ENCODE data around the gene BBS10.

- TF ChIP-seq CTCF (IDR thresholded peaks at IDR 0.05) (no peak), NR1H2 (CRISPR knock-in tag; IDR thresholded peaks at IDR 0.05) (no peak), ZNF396 (CRISPR knock-in tag; IDR thresholded peaks at IDR 0.05; ENCODE audit: borderline replicate concordance) (no peak), MAX (CRISPR knock-in tag; IDR thresholded peaks at IDR 0.05) (no peak), USF2 (CRISPR knock-in tag; IDR thresholded peaks at IDR 0.05) (no peak), ZNF512 (CRISPR knock-in tag; IDR thresholded peaks at IDR 0.05; ENCODE audit: borderline replicate concordance) (no peak), ATF6 (CRISPR knock-in tag; IDR thresholded peaks at IDR 0.05) (no peak), PREB (CRISPR knock-in tag; IDR thresholded peaks at IDR 0.05; ENCODE audit: borderline replicate concordance) (no peak), ZNF138 (CRISPR knock-in tag; conservative IDR thresholded peaks at IDR 0.05) (no peak), ARID4B (CRISPR knock-in tag; IDR thresholded peaks at IDR 0.05; ENCODE audit: borderline replicate concordance) (no peak), ATF1 (CRISPR knock-in tag; IDR thresholded peaks at IDR 0.05) (no peak), TCF7 (CRISPR knock-in tag; IDR thresholded peaks at IDR 0.05; ENCODE audit: low read depth) (no peak), JUN (CRISPR knock-in tag; IDR thresholded peaks at IDR 0.05) (no peak)
Measured at GRCh38 chr12:76341436-76342030, 6.7 kb downstream of the BBS10 start.
